Mammary epithelial cell (primary cell): ENCODE data around the gene SLC35G4.
"Not testable (repeated sequence)": the region's sequence is repeated elsewhere in the genome, so short reads cannot be mapped to it uniquely, and the experiment has no call there.

ENCODE experiments used
- EZH2 ChIP-seq: IDR thresholded peaks from 2 replicates; pipeline ENCODE4 v1.6.1; 2012; ENCODE audit warnings: low read length, inconsistent platforms, borderline replicate concordance
- TF ChIP-seq, protein P1 (sequence below), 2 donors: IDR thresholded peaks in 1 of 2; conservative IDR thresholded peaks in 1 of 2; 2 replicates each; pipeline ENCODE4 v1.5.1; 2011 to 2012; ENCODE audit warnings: inconsistent platforms in 2 of 2, low read length in 2 of 2, mild to moderate bottlenecking in 2 of 2, control low read depth in 1 of 2, low read depth in 1 of 2; ENCODE audit not compliant: insufficient read depth in 1 of 2; ENCODE audit errors: extremely low read depth in 1 of 2

DNA sequence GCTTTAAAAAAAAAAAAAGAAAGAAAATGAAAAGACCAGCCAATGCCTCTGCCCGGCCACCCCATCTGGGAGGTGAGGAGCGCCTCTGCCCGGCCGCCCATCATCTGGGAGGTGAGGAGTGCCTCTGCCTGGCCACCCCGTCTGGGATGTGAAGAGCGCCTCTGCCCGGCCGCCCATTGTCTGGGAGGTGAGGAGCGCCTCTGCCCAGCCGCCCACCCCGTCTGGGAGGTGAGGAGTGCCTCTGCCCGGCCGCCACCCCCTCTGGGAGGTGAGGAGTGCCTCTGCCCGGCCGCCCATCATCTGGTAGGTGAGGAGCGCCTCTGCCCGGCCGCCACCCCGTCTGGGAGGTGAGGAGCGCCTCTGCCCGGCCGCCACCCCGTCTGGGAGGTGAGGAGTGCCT, 37.9 kb downstream of the SLC35G4 start:
- TF ChIP-seq, protein P1, sequence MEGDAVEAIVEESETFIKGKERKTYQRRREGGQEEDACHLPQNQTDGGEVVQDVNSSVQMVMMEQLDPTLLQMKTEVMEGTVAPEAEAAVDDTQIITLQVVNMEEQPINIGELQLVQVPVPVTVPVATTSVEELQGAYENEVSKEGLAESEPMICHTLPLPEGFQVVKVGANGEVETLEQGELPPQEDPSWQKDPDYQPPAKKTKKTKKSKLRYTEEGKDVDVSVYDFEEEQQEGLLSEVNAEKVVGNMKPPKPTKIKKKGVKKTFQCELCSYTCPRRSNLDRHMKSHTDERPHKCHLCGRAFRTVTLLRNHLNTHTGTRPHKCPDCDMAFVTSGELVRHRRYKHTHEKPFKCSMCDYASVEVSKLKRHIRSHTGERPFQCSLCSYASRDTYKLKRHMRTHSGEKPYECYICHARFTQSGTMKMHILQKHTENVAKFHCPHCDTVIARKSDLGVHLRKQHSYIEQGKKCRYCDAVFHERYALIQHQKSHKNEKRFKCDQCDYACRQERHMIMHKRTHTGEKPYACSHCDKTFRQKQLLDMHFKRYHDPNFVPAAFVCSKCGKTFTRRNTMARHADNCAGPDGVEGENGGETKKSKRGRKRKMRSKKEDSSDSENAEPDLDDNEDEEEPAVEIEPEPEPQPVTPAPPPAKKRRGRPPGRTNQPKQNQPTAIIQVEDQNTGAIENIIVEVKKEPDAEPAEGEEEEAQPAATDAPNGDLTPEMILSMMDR (conservative IDR thresholded peaks at IDR 0.05 in 1 of 2, IDR thresholded peaks at IDR 0.05 in 1 of 2; ENCODE audit: extremely low read depth in 1 of 2, insufficient read depth in 1 of 2, low read depth in 1 of 2, low read length in 2 of 2), result not testable (repeated sequence)
- TF ChIP-seq EZH2, result not testable (repeated sequence)
